EL (cell line): Measurements from ENCODE around the gene ULBP2.
"Not testable (repeated sequence)": the region's sequence is repeated elsewhere in the genome, so short reads cannot be mapped to it uniquely, and the experiment has no call there.

Experiments
- DNase-seq: peaks from one replicate; pipeline ENCODE4 v3.0.0-alpha.2; 2016

Gene ULBP2

GRCh38 chr6:149927025-149927424 lies 14.8 kb upstream of the ULBP2 start:
- not testable (repeated sequence) for DNase-seq

DNA sequence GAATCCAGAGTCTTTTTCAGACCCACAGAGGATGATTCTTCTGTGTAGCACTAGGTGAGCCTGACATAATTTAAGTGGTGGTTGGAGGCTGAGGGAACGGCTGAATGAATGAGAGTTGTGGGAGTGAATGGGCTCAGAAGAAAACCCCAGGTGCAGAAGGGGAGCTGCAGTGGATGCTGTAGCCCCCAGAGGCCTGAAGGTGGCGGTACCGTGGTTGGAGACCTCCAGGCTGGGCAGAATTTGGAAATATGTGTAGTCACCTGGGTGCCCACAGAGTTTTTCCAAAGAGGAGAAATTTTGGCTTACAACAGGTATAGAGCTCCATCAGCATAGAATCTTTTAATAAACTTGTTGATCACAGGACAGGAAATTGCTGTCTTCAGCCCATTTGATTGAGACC lies 12.4 kb upstream of the ULBP2 start:
- no peak for DNase-seq

DNA sequence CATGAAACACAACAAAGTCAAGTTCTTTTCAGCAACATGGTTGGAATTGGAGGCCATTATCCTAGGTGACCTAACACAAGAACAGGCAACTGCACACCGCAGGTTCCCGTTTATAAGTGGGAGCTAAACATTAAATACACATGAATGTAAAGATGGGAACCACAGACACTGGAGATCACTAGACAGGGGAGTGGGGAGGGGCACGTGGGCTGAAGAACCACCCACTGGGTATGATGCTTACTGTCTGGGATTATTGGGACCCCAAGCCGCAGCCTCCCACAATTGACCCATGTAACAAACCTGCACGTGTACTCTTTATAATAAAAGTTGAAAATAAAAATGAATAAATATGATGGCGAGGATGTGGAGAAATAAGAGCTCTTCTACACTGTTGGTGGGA lies 10.3 kb upstream of the ULBP2 start:
- no peak for DNase-seq

DNA sequence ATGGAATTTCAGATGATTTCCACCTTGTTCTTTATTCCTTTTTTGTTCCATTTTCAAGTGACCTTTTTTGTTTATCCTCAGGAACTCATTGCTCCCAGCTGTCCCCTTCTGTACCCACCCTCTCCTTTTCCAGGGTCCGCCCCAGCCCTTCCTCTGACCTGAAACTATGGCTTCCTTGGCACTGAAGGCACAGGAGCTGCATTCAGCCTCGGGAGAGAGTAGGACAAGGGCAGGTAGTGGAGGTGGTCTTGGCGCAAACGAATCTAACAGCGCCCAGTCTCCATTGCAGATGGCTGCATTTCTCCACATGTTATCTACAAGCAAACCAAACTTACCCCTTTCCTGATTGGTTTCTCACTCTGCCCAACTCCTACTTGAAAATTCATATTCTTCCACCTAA lies 8.8 kb upstream of the ULBP2 start:
- DNase-seq, result no peak

DNA sequence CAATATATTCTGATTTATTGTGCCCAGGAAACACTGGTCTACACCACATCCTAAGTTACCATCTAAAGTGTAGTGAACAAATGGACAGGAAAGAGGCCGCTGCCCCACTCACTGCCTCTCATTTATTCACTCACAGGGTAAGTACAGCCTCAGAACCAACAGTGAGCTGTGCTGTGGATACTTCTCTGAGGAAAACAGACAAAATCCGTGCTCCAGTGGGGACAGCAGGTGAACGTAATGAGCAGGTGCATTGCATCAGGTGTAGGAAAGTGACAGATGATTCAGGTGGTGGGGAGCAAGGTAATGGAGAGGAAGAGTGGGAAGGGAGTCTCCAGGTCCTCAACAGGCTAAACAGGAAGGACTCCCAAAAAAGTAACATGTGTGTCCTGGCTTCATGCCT lies 8.4 kb upstream of the ULBP2 start:
- no peak for DNase-seq

GRCh38 chr6:149934249-149935156 lies 7.3 kb upstream of the ULBP2 start:
- DNase-seq, result peak; percentile 74

- DNase-seq, result peak; percentile 26
These were observed 6.6 kb upstream of the ULBP2 start for GRCh38 chr6:149935246-149935645.

- no peak for DNase-seq
These were observed 6.1 kb upstream of the ULBP2 start for GRCh38 chr6:149935668-149936067.

DNA sequence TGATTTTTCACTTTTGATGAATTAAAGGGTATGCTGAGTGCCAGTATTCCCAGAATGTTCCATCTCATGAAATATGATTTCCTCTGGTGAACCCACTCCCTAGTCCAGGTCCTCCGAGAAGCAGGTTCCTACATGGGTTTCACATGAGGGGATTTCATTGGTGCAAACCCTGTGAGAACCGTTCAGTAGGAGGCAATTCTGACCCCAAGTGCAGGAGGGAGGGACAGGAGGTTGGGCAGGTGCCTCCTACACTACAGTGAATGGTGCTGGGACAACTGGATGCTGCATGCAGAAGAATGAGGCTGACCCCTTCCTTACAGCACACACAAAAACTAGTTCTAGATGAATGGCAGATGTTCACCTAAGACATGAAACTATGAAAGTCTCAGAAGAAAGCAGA lies 5.1 kb upstream of the ULBP2 start:
- DNase-seq, result no peak

DNA sequence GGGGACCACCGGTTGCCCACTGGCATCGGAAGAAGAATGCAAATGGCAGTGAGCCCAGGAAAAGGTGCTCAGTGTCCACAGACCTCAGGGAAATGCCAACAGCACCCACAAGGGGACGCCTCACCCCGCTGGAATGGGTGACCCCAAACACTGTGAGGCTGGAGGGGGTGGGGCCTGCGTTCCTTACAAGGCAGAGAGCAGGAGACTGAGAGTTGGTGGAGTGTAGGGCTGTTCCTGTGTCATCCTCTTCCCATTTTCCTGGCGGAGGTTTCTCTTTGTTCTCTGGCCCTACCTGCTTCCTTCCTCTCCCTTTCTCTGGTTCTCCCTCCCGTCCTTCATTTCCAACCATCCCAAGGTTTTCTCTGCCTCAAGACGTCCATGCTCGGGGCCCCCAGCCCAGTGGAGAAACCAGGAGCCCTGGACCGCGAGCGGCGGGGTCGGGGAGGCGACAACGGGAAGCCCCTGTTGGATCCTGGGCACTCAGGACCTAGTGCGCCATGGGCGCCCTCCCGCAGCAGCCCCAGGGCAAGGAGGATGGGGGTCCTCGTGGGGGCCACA lies 3.7 kb upstream of the ULBP2 start:
- DNase-seq, result not testable (repeated sequence)

GRCh38 chr6:149938571-149939355 lies 3.1 kb upstream of the ULBP2 start:
- DNase-seq, result peak; percentile 45

- DNase-seq, result no peak
These were observed 2.5 kb upstream of the ULBP2 start for GRCh38 chr6:149939356-149939648.

DNA sequence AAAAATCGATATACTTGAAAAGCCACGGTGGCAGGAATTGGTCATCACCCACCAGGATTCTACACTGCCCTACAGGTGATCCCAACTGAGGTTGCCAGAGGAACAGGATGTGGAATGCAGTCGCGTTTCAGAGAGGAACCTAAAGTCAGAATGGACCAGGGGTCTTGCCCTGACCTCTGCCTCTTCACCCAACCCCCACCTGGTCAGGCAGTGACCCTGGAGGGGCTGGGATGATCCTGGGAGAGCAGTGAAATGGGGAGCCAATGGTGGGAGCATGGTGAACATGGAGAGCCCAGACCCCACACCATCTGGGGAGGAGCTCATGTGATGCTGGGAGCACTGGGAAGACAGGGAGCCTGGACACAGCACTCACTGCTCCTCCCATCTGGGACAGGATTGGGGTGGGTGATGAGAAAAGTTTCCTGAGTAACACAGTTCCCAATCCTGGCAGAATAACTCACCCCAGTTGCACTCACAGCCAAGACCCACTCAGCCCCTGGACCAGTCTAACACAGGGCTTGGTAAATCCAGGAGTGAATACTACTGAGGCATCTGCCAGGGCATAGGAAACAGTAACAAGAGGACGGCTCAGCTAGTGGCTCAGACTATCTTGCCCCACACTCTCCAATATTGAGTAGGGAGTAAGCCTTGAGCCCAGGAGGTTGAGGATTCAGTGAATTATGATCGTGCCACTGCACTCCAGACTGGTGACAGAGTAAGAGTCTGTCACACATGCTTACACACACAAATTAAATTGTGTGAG lies 1.7 kb upstream of the ULBP2 start:
- no peak for DNase-seq

GRCh38 chr6:149940672-149940982 lies 1.2 kb upstream of the ULBP2 start:
- DNase-seq, result no peak

DNA sequence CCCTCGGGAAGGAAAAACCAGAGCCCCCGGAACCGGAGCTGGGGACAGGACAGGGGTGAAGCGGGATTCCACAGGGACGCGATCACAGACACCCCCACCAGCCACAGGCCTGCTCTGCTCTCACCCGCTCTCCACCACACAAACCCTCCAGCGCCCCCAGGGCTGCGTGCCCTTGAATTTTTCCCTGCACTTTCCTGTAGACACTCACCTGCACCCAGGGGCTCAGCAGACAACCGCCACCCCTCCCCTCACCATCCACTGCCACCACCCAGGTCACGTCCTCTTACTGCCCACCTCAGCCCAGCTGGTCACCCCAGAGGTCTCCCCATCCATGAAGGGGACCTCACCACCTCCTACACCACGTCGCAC lies 631 bp downstream of the ULBP2 start:
- DNase-seq, result peak; percentile 20

DNA sequence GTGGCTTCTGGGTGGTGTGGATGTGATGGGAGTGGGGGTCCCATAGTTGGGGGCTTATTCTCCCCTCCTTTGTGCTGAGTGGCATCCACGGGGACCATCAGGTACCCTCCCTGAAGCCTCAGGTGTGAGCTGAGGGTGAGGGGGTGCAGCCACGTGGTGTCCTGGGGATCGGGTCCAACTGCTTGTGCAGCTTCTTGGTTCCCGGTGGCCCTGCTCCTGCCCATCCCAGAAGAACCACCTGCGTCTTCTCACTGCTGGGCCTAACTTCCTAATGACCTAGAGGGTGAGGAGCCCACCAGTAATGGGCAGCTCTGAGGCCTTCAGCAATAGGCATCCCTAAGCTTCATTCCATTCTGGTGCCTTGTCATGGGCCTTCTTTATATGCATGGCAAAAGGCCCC lies 1.5 kb downstream of the ULBP2 start:
- DNase-seq, result not testable (repeated sequence)

DNA sequence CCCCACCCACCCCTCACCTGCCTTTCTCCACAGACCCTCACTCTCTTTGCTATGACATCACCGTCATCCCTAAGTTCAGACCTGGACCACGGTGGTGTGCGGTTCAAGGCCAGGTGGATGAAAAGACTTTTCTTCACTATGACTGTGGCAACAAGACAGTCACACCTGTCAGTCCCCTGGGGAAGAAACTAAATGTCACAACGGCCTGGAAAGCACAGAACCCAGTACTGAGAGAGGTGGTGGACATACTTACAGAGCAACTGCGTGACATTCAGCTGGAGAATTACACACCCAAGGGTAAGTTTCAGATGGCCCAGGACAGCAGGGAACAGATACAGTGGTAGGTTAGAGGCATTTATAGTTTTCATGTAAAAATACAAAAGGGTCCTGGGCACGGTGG lies 3.5 kb downstream of the ULBP2 start:
- not testable (repeated sequence) for DNase-seq

GRCh38 chr6:149946631-149947030 lies 4.8 kb downstream of the ULBP2 start:
- not testable (repeated sequence) for DNase-seq

GRCh38 chr6:149947533-149947932 lies 5.7 kb downstream of the ULBP2 start:
- not testable (repeated sequence) for DNase-seq

GRCh38 chr6:149948011-149948410 lies 6.2 kb downstream of the ULBP2 start:
- no peak for DNase-seq

GRCh38 chr6:149948616-149949015 lies 6.8 kb downstream of the ULBP2 start:
- DNase-seq, result no peak

GRCh38 chr6:149950423-149950822 lies 8.6 kb downstream of the ULBP2 start:
- no peak for DNase-seq

DNA sequence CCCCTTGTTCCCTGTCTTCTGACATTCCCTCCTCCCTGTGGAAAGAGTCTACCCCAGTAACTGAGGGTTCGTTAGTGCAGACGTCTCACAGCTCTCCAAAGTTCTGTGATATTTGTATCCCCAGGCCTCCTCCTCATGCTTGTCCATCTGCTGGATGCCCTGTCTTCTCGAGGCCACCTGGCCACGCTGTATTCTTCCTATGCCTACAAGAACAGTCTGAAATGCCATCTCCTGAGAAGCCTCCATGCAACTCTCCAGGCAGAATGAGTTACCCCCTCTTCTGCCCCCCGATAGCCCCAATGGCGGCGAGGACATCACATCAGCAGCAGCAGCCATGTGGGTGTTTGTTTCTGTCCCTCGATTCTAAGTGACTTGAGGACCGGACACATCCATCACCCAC lies 9.3 kb downstream of the ULBP2 start:
- DNase-seq, result no peak
